Panc1 (cell line): ENCODE results near the gene FOXN4. TPM values are rescaled to one million over a fixed set of nuclear protein-coding genes. Genes with fewer than 3 reads are reported as not detected.

Experiments used
- ATAC-seq: fragments of 200-7000 bp; cut with Tn5 transposase; 2 replicates; pipeline ENCODE4 v1.9.1; 2020; ENCODE audit warnings: mild to moderate bottlenecking, moderate library complexity
- BruUV-seq: library from RNA; stranded (reverse); fragments of 400-500 nt; replicated peaks from 2 replicates; lab custom pipeline; 2021; lab: Mats Ljungman, UMichigan
- CTCF ChIA-PET: fragments of 300-600 bp; sonication (Branson Sonifier 250); formaldehyde crosslinking; loops from one replicate; lab custom pipeline; 2022; ENCODE audit warnings: antibody characterized with exemption; lab: Charles Lee
- POLR2A ChIA-PET: fragments of 300-600 bp; sonication (Branson Sonifier 250); formaldehyde crosslinking; loops from one replicate; lab custom pipeline; 2022; ENCODE audit warnings: antibody characterized with exemption; lab: Charles Lee
- DNase-seq: peaks from one replicate; pipeline ENCODE4 v3.0.0-alpha.2; 2010; ENCODE audit warnings: low read depth, low spot score
- H3K27ac ChIP-seq: 2 replicates; pipeline ENCODE4 v1.5.1; 2011; ENCODE audit warnings: mild to moderate bottlenecking, low read length, inconsistent platforms
- H3K27me3 ChIP-seq: fragments of 200-500 bp; sonication (Bioruptor generic); 2 replicates; pipeline ENCODE4 v1.6.0; 2014; ENCODE audit warnings: low read length, inconsistent platforms; ENCODE audit not compliant: control insufficient read depth, insufficient read depth
- H3K36me3 ChIP-seq: fragments of 200-500 bp; sonication (Bioruptor generic); 2 replicates; pipeline ENCODE4 v1.5.1; 2014; ENCODE audit warnings: inconsistent platforms, mild to moderate bottlenecking, low read length, moderate library complexity; ENCODE audit not compliant: control insufficient read depth, insufficient read depth
- H3K4me1 ChIP-seq: 2 replicates; pipeline ENCODE4 v1.5.1; 2011; ENCODE audit warnings: inconsistent platforms, mild to moderate bottlenecking, low read length, moderate library complexity; ENCODE audit not compliant: control insufficient read depth, insufficient read depth
- H3K4me3 ChIP-seq, 2 experiments: 2 replicates each; pipeline ENCODE4 v1.5.1; 2011 to 2012; ENCODE audit warnings: low read depth in 2 of 2, low read length in 2 of 2, mild to moderate bottlenecking in 2 of 2, inconsistent platforms in 1 of 2, moderate library complexity in 1 of 2
- H3K9me3 ChIP-seq: fragments of 200-500 bp; sonication (Bioruptor generic); 2 replicates; pipeline ENCODE4 v1.5.1; 2014; ENCODE audit warnings: low read depth, mild to moderate bottlenecking, inconsistent platforms, low read length, moderate library complexity; ENCODE audit not compliant: control insufficient read depth, insufficient read depth
- POLR2AphosphoS5 ChIP-seq: IDR thresholded peaks from 2 replicates; pipeline ENCODE4 v1.6.1; 2012; ENCODE audit warnings: mild to moderate bottlenecking, low read depth, low read length, moderate library complexity
- SIN3A ChIP-seq: IDR thresholded peaks from 2 replicates; pipeline ENCODE4 v1.6.1; 2012; ENCODE audit warnings: low read depth, mild to moderate bottlenecking, low read length, moderate library complexity, borderline replicate concordance; ENCODE audit not compliant: insufficient read depth
- TCF7L2 ChIP-seq: IDR thresholded peaks from 2 replicates; pipeline ENCODE4 v1.6.1; 2011; ENCODE audit warnings: mild to moderate bottlenecking, low read depth, low read length, inconsistent platforms
- in situ Hi-C: cut with HindIII; loops from 2 replicates; pipeline ENCODE4 v1.10.0; 2016; ENCODE audit warnings: low sequenced_read_pairs, low pct_unique_long_range_greater_than_20kb
- intact Hi-C: fragments of 100-400 bp; cut with micrococcal nuclease; formaldehyde crosslinking; loops from one replicate; pipeline ENCODE4 v1.10.0; 2022; ENCODE audit not compliant: unreplicated experiment
- total RNA-seq: library from RNA; stranded (reverse); gene quantifications from one replicate; pipeline ENCODE4 v1.2.1, GENCODE V29; 2021; ENCODE audit not compliant: unreplicated experiment
- TF ChIP-seq, protein P1 (sequence below), 2 experiments: IDR thresholded peaks; 2 replicates each; pipeline ENCODE4 v1.6.1; 2011 to 2012; ENCODE audit warnings: low read depth in 2 of 2, control low read depth in 1 of 2, low read length in 1 of 2, mild to moderate bottlenecking in 1 of 2, moderate library complexity in 1 of 2; ENCODE audit not compliant: insufficient read depth in 1 of 2
- TF ChIP-seq, protein P2 (sequence below): fragments of 450-650 bp; IDR thresholded peaks from 2 replicates; pipeline ENCODE4 v1.5.1; 2017; ENCODE audit warnings: mild to moderate bottlenecking

FOXN4 gene
- total RNA-seq, 1 experiment from 2014 or later = 0.08 TPM

- H3K4me1 ChIP-seq = no peaks in the 10 kb centered on the region
- POLR2A ChIA-PET = no interaction called here
- DNase-seq = no peak
- intact Hi-C loops = no loop called here
- no peak overlapping the region for H3K4me3 ChIP-seq
- in situ Hi-C loops = no loop called here
- H3K27ac ChIP-seq = no peak overlapping the region
- CTCF ChIA-PET = no interaction called here
- no peaks in the 10 kb centered on the region for H3K36me3 ChIP-seq
- no TSS peak for BruUV-seq
- TF ChIP-seq TCF7L2 (no peak), SIN3A (no peak), POLR2AphosphoS5 (no peak)
- TF ChIP-seq, protein P1, sequence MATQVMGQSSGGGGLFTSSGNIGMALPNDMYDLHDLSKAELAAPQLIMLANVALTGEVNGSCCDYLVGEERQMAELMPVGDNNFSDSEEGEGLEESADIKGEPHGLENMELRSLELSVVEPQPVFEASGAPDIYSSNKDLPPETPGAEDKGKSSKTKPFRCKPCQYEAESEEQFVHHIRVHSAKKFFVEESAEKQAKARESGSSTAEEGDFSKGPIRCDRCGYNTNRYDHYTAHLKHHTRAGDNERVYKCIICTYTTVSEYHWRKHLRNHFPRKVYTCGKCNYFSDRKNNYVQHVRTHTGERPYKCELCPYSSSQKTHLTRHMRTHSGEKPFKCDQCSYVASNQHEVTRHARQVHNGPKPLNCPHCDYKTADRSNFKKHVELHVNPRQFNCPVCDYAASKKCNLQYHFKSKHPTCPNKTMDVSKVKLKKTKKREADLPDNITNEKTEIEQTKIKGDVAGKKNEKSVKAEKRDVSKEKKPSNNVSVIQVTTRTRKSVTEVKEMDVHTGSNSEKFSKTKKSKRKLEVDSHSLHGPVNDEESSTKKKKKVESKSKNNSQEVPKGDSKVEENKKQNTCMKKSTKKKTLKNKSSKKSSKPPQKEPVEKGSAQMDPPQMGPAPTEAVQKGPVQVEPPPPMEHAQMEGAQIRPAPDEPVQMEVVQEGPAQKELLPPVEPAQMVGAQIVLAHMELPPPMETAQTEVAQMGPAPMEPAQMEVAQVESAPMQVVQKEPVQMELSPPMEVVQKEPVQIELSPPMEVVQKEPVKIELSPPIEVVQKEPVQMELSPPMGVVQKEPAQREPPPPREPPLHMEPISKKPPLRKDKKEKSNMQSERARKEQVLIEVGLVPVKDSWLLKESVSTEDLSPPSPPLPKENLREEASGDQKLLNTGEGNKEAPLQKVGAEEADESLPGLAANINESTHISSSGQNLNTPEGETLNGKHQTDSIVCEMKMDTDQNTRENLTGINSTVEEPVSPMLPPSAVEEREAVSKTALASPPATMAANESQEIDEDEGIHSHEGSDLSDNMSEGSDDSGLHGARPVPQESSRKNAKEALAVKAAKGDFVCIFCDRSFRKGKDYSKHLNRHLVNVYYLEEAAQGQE (IDR thresholded peaks at IDR 0.05; ENCODE audit: insufficient read depth in 1 of 2, low read depth in 2 of 2, low read length in 1 of 2) = no peak
- TF ChIP-seq, protein P2, sequence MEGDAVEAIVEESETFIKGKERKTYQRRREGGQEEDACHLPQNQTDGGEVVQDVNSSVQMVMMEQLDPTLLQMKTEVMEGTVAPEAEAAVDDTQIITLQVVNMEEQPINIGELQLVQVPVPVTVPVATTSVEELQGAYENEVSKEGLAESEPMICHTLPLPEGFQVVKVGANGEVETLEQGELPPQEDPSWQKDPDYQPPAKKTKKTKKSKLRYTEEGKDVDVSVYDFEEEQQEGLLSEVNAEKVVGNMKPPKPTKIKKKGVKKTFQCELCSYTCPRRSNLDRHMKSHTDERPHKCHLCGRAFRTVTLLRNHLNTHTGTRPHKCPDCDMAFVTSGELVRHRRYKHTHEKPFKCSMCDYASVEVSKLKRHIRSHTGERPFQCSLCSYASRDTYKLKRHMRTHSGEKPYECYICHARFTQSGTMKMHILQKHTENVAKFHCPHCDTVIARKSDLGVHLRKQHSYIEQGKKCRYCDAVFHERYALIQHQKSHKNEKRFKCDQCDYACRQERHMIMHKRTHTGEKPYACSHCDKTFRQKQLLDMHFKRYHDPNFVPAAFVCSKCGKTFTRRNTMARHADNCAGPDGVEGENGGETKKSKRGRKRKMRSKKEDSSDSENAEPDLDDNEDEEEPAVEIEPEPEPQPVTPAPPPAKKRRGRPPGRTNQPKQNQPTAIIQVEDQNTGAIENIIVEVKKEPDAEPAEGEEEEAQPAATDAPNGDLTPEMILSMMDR = no peak
- no peaks in the 10 kb centered on the region for H3K9me3 ChIP-seq
- ATAC-seq = no peak
- H3K27me3 ChIP-seq = no peaks in the 10 kb centered on the region
Observed at GRCh38 chr12:109247831-109248654, 61.0 kb downstream of the FOXN4 start.

- no peak for ATAC-seq
- Histone ChIP-seq H3K36me3 (no peaks in the 10 kb centered on the region), H3K27me3 (no peaks in the 10 kb centered on the region), H3K4me1 (no peaks in the 10 kb centered on the region), H3K4me3 (no peak overlapping the region), H3K9me3 (no peaks in the 10 kb centered on the region), H3K27ac (no peak overlapping the region)
- intact Hi-C loops (no loop called here), in situ Hi-C loops (no loop called here)
- CTCF ChIA-PET = no interaction called here
- TF ChIP-seq SIN3A = no peak
- TF ChIP-seq, protein P1 (IDR thresholded peaks at IDR 0.05; ENCODE audit: insufficient read depth in 1 of 2, low read depth in 2 of 2, low read length in 1 of 2) = no peak
- TF ChIP-seq POLR2AphosphoS5 = no peak
- TF ChIP-seq, protein P2 = no peak
- no peak for TF ChIP-seq TCF7L2
- POLR2A ChIA-PET = no interaction called here
- no TSS peak for BruUV-seq
- DNase-seq = no peak
Observed at GRCh38 chr12:109246221-109246620, 62.9 kb downstream of the FOXN4 start.
